ENCODE measurements around the gene RALY.

GRCh38 chr20:34108616-34109174 is 115.0 kb downstream of the RALY start:
- TF ChIP-seq GATA2 (IDR thresholded peaks at IDR 0.05; ENCODE audit: insufficient read depth, insufficient read length, low read depth, low read length) (no peak), CTCF (IDR thresholded peaks at IDR 0.05; ENCODE audit: extremely low read depth in 1 of 2, insufficient read depth in 1 of 2, low read depth in 1 of 2, low read length in 2 of 2) (no peak)

All from endothelial cell of umbilical vein (primary cell).